ENCODE data around the gene TMEM53. TPM values are rescaled to one million over a fixed set of nuclear protein-coding genes. Genes with fewer than 3 reads are reported as not detected.
A peak's percentile ranks its signal among the peaks of the same experiment; 100 is the strongest.
"Not testable (repeated sequence)": the region's sequence is repeated elsewhere in the genome, so short reads cannot be mapped to it uniquely, and the experiment has no call there.

Gene TMEM53
- total RNA-seq, 1 donor from 2014 or later, result 6.6 TPM

DNA sequence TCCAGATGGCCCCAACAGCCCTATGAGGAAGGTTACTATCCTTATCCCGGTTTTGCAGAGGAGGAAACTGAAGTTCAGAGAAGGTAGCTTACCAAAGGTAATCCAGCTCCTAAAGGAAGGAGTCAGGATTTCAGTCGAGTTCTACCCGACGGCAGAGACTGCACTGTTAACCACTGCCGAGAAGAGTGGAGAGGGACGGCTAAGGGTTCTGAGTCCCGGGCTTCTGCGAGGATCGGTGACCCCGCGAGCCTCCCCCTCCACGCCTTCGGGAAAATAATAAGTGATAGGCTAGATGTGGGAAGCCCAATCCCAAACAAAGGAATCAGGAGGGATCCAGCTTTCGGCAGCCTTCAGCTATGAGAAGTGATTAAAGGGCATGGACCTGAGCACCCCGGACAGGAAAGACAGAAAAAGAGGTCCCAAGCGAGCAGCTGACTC is 587 bp downstream of the TMEM53 start:
- H3K36me3 Mint-ChIP-seq (ENCODE audit: unreplicated experiment), result peaks cover 3% of the 10 kb centered on the region
- DNase-seq (ENCODE audit: extremely low spot score, unreplicated experiment), result no peak
- peak overlapping the region; percentile 86 for H3K4me3 Mint-ChIP-seq (ENCODE audit: unreplicated experiment)
- TF ChIP-seq, protein P1, sequence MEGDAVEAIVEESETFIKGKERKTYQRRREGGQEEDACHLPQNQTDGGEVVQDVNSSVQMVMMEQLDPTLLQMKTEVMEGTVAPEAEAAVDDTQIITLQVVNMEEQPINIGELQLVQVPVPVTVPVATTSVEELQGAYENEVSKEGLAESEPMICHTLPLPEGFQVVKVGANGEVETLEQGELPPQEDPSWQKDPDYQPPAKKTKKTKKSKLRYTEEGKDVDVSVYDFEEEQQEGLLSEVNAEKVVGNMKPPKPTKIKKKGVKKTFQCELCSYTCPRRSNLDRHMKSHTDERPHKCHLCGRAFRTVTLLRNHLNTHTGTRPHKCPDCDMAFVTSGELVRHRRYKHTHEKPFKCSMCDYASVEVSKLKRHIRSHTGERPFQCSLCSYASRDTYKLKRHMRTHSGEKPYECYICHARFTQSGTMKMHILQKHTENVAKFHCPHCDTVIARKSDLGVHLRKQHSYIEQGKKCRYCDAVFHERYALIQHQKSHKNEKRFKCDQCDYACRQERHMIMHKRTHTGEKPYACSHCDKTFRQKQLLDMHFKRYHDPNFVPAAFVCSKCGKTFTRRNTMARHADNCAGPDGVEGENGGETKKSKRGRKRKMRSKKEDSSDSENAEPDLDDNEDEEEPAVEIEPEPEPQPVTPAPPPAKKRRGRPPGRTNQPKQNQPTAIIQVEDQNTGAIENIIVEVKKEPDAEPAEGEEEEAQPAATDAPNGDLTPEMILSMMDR (IDR thresholded peaks at IDR 0.05), result no peak
- H3K27me3 Mint-ChIP-seq (ENCODE audit: unreplicated experiment), result no peaks in the 10 kb centered on the region
- no peaks in the 10 kb centered on the region for H3K9me3 Mint-ChIP-seq (ENCODE audit: unreplicated experiment)
- H3K4me1 Mint-ChIP-seq (ENCODE audit: unreplicated experiment), result peaks cover 29% of the 10 kb centered on the region
- peak overlapping the region; percentile 95 for H3K27ac Mint-ChIP-seq (ENCODE audit: unreplicated experiment)

DNA sequence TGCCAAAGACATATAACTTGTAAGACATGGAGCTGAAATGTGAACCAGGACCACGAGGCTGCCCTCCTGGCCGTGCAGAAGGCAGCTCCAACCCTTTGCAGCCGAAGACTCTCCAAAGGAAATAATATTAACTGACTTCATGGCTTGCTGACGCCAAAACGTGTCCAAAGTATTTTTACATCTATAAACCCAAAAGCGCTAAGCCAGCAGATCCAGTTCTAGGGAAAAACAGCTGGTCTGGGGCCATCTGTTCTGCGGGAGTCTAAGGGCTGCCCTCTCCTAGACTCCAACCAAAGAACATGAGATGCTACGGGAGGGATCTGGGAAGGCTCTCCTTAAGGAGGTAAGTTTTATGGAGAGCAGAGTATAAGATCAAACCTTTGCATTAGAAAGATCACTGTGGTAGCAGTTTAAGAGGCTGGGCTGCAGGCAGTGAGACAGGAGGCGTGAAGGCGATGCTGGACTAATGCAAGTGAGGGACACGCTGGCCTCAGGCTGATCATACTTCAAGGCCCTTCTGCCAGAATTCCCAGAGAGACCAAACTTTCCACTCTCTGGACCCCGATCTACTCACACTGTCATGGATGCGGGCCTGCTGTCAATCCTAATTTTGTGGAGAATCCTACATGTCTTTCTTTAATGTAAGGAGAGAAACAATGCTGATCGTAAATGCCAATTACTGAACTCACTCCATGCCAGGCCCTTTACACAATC is 1.2 kb downstream of the TMEM53 start:
- no peaks in the 10 kb centered on the region for H3K9me3 Mint-ChIP-seq (ENCODE audit: unreplicated experiment)
- TF ChIP-seq, protein P1 (IDR thresholded peaks at IDR 0.05), result no peak
- H3K4me1 Mint-ChIP-seq (ENCODE audit: unreplicated experiment), result peaks cover 29% of the 10 kb centered on the region
- H3K27me3 Mint-ChIP-seq (ENCODE audit: unreplicated experiment), result no peaks in the 10 kb centered on the region
- DNase-seq (ENCODE audit: extremely low spot score, unreplicated experiment), result no peak
- H3K36me3 Mint-ChIP-seq (ENCODE audit: unreplicated experiment), result peaks cover 3% of the 10 kb centered on the region
- peak overlapping the region; percentile 86 for H3K4me3 Mint-ChIP-seq (ENCODE audit: unreplicated experiment)
- peak overlapping the region; percentile 95 for H3K27ac Mint-ChIP-seq (ENCODE audit: unreplicated experiment)

DNA sequence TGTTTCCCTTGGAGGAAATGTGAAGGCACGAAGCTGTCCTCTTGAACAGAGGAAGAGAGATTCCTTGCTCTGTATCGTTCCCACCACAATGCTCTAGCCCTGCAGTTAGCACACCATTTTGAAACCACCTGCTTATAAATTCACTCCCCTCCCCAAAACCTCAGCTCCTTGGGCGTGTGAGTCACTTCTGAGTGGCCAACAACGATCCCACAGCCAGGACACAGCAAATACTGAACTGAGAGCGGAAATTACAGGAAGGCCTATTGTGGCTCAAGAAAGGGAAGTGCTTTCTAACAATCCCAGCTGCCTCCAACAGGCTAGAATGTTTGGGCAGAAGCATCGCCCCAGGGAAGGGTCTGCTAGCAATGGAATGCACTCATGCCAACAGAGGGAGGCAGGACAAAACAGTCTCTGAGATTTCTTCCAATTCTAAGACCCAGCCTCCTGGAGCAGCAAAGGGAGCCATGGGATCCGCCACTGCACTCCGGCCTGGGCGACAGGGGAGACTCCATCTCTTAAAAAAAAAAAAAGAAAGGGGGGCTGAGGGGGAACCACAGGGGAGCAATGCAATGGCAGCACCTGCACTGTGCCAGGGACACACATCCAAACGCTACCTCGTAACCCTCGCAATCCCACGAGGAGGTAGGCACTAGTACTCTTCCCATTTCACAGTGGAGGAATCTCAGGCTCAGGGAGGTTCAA is 1.9 kb downstream of the TMEM53 start:
- H3K27me3 Mint-ChIP-seq (ENCODE audit: unreplicated experiment), result no peaks in the 10 kb centered on the region
- peak; percentile 88 for DNase-seq (ENCODE audit: extremely low spot score, unreplicated experiment)
- H3K4me3 Mint-ChIP-seq (ENCODE audit: unreplicated experiment), result peak overlapping the region; percentile 86
- TF ChIP-seq, protein P1 (IDR thresholded peaks at IDR 0.05), result no peak
- peaks cover 29% of the 10 kb centered on the region for H3K4me1 Mint-ChIP-seq (ENCODE audit: unreplicated experiment)
- H3K9me3 Mint-ChIP-seq (ENCODE audit: unreplicated experiment), result no peaks in the 10 kb centered on the region
- peak overlapping the region; percentile 95 for H3K27ac Mint-ChIP-seq (ENCODE audit: unreplicated experiment)
- H3K36me3 Mint-ChIP-seq (ENCODE audit: unreplicated experiment), result peaks cover 3% of the 10 kb centered on the region

DNA sequence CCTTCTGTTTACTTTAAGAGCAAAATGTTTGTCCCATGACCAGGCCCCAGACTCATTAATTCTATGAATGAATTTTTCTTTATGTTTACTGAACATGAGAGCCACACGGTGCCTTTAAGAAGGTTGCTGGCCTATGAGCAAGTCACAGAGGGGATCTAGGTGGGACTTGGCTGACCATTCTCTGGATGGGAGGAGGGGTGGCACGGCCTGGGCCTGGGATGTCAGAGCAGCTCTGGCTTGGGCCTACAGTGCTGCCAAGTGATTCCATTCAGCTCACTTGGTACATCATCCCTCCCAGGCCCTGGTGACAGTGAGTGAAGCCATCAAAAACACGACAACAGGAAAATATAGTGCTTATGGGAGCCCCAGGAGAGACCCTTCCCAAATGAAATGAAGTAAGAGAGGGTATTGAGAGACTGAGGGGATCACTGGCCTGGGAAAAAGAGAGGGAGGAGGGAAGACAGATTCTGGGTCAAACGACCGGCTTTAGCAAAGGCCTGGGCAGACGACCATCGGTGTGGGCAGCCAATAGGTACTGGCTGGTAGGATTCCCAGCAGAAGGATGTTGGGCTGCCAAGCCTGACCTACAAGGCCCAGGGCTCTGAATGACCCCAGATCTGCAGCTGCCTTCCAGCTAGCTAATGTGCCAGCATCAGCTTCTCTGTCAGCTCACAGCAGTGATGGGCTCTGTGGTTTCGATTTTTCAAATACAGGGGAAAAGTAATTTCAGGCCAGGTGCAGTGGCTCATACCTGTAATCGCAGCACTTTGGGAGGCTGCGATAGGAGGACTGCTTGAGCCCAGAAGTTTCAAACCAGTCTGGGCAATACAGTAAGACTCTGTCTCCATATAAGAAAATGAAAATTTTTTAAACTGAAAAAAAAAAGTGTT is 3.3 kb downstream of the TMEM53 start:
- peaks cover 29% of the 10 kb centered on the region for H3K4me1 Mint-ChIP-seq (ENCODE audit: unreplicated experiment)
- H3K9me3 Mint-ChIP-seq (ENCODE audit: unreplicated experiment), result no peaks in the 10 kb centered on the region
- TF ChIP-seq, protein P1 (IDR thresholded peaks at IDR 0.05), result no peak
- peak overlapping the region; percentile 95 for H3K27ac Mint-ChIP-seq (ENCODE audit: unreplicated experiment)
- no peak overlapping the region for H3K4me3 Mint-ChIP-seq (ENCODE audit: unreplicated experiment)
- peaks cover 3% of the 10 kb centered on the region for H3K36me3 Mint-ChIP-seq (ENCODE audit: unreplicated experiment)
- no peaks in the 10 kb centered on the region for H3K27me3 Mint-ChIP-seq (ENCODE audit: unreplicated experiment)
- no peak for DNase-seq (ENCODE audit: extremely low spot score, unreplicated experiment)

DNA sequence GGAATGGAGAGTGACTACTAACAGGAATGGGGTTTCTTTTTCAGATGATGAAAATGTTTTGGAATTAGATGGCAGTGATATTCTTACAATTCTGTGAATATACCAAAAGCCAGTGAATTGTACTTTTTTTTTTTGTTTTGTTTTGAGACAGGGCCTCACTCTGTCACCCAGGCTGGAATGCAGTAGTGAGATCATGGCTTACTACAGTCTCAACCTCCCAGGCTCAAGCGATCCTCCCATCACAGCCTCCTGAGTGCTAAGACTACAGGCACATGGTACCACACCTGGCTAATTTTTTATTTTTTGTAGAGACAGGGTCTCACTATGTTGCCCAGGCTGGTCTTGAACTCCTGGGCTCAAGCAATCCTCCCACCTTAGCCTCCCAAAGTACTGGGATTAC is 7.6 kb downstream of the TMEM53 start:
- H3K36me3 Mint-ChIP-seq (ENCODE audit: unreplicated experiment); H3K27me3 Mint-ChIP-seq (ENCODE audit: unreplicated experiment); H3K4me1 Mint-ChIP-seq (ENCODE audit: unreplicated experiment); H3K27ac Mint-ChIP-seq (ENCODE audit: unreplicated experiment); H3K4me3 Mint-ChIP-seq (ENCODE audit: unreplicated experiment); DNase-seq (ENCODE audit: extremely low spot score, unreplicated experiment); H3K9me3 Mint-ChIP-seq (ENCODE audit: unreplicated experiment): not testable (repeated sequence)
